ENCODE data around the gene ISCA2. TPM values are rescaled to one million over a fixed set of nuclear protein-coding genes. Genes with fewer than 3 reads are reported as not detected.

Gene ISCA2
- total RNA-seq, 1 experiment from 2014 or later, result 37.5 TPM

GRCh38 chr14:74476107-74476506, 17.5 kb upstream of the ISCA2 start:
- H3K27ac Mint-ChIP-seq, result peak overlapping the region in 2 of 3 experiments; percentile 63 to 64; a peak in 3 of 7 replicates

More at GRCh38 chr14:74476107-74476506, 17.5 kb upstream of the ISCA2 start:
- Histone ChIP-seq H3T11ph (ENCODE audit: low read length) (no peak overlapping the region), H2BK15ac (ENCODE audit: low read depth, low read length) (no peak overlapping the region), H2AK5ac (ENCODE audit: insufficient read length, low read length) (no peak overlapping the region), H3K14ac (ENCODE audit: insufficient read depth, low read length) (no peak overlapping the region), H2BK120ac (ENCODE audit: low read depth, low read length, poor library complexity, severe bottlenecking) (no peak overlapping the region), H3K4ac (ENCODE audit: low read depth, low read length) (no peak overlapping the region), H4K8ac (replicated peaks; ENCODE audit: insufficient read length, low read depth, low read length) (no peak overlapping the region), H3K9me3 (ENCODE audit: control insufficient read depth, low read depth, low read length) (no peaks in the 10 kb centered on the region), H3K18ac (ENCODE audit: insufficient read length, low read depth, low read length) (no peak overlapping the region), H4K5ac (ENCODE audit: insufficient read length, low read depth, low read length) (no peak overlapping the region), H4K20me1 (ENCODE audit: control insufficient read depth, insufficient read depth, insufficient read length) (no peaks in the 10 kb centered on the region), H3K27ac (ENCODE audit: insufficient read length, low read depth, low read length) (no peak overlapping the region), H3K23ac (ENCODE audit: insufficient read length, low read depth, low read length) (no peak overlapping the region), H3K56ac (ENCODE audit: insufficient read length, low read depth, low read length) (no peak overlapping the region), H2AFZ (ENCODE audit: low read length) (no peak overlapping the region), H2BK20ac (ENCODE audit: low read depth, low read length, poor library complexity, severe bottlenecking) (no peak overlapping the region), H3K23me2 (ENCODE audit: insufficient read length, low read depth, low read length, poor library complexity, severe bottlenecking) (no peaks in the 10 kb centered on the region), H3K4me2 (ENCODE audit: insufficient read depth, insufficient read length, low read length) (no peak overlapping the region), H3K4me1 (ENCODE audit: insufficient read depth, low read length) (no peaks in the 10 kb centered on the region), H3K79me2 (ENCODE audit: insufficient read depth, low read length) (no peaks in the 10 kb centered on the region), H3K9ac (ENCODE audit: extremely low read depth, insufficient read length, low read length) (no peak overlapping the region), H3K79me1 (ENCODE audit: insufficient read depth, low read depth, low read length, poor library complexity, severe bottlenecking) (no peaks in the 10 kb centered on the region), H2BK12ac (ENCODE audit: insufficient read length, low read depth, low read length) (no peak overlapping the region), H3K27me3 (ENCODE audit: insufficient read depth, low read length) (no peaks in the 10 kb centered on the region), H4K91ac (ENCODE audit: insufficient read length, low read depth, low read length) (no peak overlapping the region), H2BK5ac (ENCODE audit: insufficient read length, low read length) (no peak overlapping the region)
- no peak for DNase-seq
- peaks cover 17 to 29% of the 10 kb centered on the region in 2 experiments for H3K4me1 Mint-ChIP-seq
- peaks cover 5 to 48% (median 44%) of the 10 kb centered on the region in 3 experiments for H3K36me3 Mint-ChIP-seq (ENCODE audit: insufficient read depth in 1 of 3, low read depth in 3 of 3)
- H3K9me3 Mint-ChIP-seq, result no peaks in the 10 kb centered on the region
- no peak for TF ChIP-seq CTCF (conservative IDR thresholded peaks at IDR 0.05)
- no peaks in the 10 kb centered on the region for H3K27me3 Mint-ChIP-seq (ENCODE audit: low read depth)
- no CpG with 5 or more reads among the region's 4 CpGs for WGBS (ENCODE audit: extremely low coverage, insufficient read length, low lambda C conversion rate)
- no peak overlapping the region for H3K4me3 Mint-ChIP-seq
